ENCODE results near the gene TBXAS1. TPM values are rescaled to one million over a fixed set of nuclear protein-coding genes. Genes with fewer than 3 reads are reported as not detected.

The TBXAS1 gene
- total RNA-seq, 2 experiments from 2014 or later, result 5.5 to 6.0 TPM

DNA sequence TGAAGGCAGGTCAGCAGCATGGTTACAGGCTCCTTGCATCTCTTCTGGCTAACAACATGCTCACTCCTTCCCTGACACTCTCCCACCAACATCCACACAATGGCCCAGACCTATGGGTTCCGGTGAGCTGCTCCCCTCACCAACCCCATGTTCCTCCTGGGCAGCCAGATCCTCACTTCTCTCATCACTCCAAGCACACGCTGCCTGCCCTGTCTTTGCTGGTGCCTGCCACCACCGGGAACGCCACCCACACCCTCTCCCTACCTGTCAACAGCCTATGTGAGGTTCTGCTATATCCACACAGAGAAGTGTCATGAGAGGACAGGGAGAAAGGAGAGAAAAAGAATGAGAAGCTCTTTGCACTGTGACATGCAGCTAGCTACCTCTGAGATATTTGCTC is 219.1 kb downstream of the TBXAS1 start:
- Mint-ChIP-seq H3K4me1 (ENCODE audit: low read depth) (peaks cover 10% of the 10 kb centered on the region), H3K4me3 (no peak overlapping the region), H3K36me3 (ENCODE audit: low read depth) (peaks cover 84% of the 10 kb centered on the region), H3K27me3 (no peaks in the 10 kb centered on the region), H3K9me3 (no peaks in the 10 kb centered on the region), H3K27ac (no peak overlapping the region)
- Histone ChIP-seq H3K27ac (ENCODE audit: low read depth in 1 of 2, low read length in 2 of 2) (no peak overlapping the region), H3K36me3 (ENCODE audit: insufficient read depth, low read length) (peaks cover 60% of the 10 kb centered on the region), H3K9me3 (ENCODE audit: control insufficient read depth in 1 of 2, insufficient read depth in 1 of 2, low read length in 2 of 2) (no peaks in the 10 kb centered on the region), H3K27me3 (ENCODE audit: control insufficient read depth in 1 of 2, insufficient read depth in 2 of 2, low read length in 2 of 2) (no peaks in the 10 kb centered on the region), H3K4me3 (ENCODE audit: low read length) (no peak overlapping the region), H3K4me1 (ENCODE audit: insufficient read depth, low read length) (peaks cover 3% of the 10 kb centered on the region)
- POLR2A ChIA-PET, result no interaction called here
- intact Hi-C loops (cut with DNase I, micrococcal nuclease), result no loop called here
- DNase-seq (no peak), ATAC-seq (ENCODE audit: poor library complexity) (no peak)
- TF ChIP-seq, protein P1, sequence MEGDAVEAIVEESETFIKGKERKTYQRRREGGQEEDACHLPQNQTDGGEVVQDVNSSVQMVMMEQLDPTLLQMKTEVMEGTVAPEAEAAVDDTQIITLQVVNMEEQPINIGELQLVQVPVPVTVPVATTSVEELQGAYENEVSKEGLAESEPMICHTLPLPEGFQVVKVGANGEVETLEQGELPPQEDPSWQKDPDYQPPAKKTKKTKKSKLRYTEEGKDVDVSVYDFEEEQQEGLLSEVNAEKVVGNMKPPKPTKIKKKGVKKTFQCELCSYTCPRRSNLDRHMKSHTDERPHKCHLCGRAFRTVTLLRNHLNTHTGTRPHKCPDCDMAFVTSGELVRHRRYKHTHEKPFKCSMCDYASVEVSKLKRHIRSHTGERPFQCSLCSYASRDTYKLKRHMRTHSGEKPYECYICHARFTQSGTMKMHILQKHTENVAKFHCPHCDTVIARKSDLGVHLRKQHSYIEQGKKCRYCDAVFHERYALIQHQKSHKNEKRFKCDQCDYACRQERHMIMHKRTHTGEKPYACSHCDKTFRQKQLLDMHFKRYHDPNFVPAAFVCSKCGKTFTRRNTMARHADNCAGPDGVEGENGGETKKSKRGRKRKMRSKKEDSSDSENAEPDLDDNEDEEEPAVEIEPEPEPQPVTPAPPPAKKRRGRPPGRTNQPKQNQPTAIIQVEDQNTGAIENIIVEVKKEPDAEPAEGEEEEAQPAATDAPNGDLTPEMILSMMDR (IDR thresholded peaks at IDR 0.05), result no peak
- CTCF ChIA-PET, result interaction anchor here (1.1 kb wide), 1 partner anchor 11 kb away, joined by 3 read pairs; no protein-coding TSS in a partner anchor

DNA sequence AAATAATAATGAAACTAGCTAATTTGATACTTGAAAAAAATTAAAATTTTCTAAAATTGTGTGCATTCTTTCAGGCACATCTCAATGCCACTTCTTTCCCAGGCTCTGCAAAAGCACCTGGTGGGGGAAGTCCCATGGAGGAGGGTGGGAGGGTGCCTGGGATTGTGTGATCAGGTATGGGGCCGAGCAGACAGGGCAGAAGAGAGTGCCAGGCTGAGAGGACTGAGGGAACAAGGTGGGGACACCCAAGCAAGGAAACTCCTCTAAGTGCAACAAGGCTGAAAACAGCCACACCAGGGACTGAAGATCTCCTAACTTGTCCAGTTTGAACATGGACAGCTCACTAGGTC is 219.9 kb downstream of the TBXAS1 start:
- POLR2A ChIA-PET, result no interaction called here
- Histone ChIP-seq H3K4me3 (ENCODE audit: low read length) (no peak overlapping the region), H3K4me1 (ENCODE audit: insufficient read depth, low read length) (peaks cover 3% of the 10 kb centered on the region), H3K9me3 (ENCODE audit: control insufficient read depth in 1 of 2, insufficient read depth in 1 of 2, low read length in 2 of 2) (no peaks in the 10 kb centered on the region), H3K27ac (ENCODE audit: low read depth in 1 of 2, low read length in 2 of 2) (no peak overlapping the region), H3K36me3 (ENCODE audit: insufficient read depth, low read length) (peaks cover 61% of the 10 kb centered on the region), H3K27me3 (ENCODE audit: control insufficient read depth in 1 of 2, insufficient read depth in 2 of 2, low read length in 2 of 2) (no peaks in the 10 kb centered on the region)
- TF ChIP-seq, protein P1 (IDR thresholded peaks at IDR 0.05), result no peak
- intact Hi-C loops (cut with DNase I, micrococcal nuclease), result no loop called here
- H3K36me3 Mint-ChIP-seq (ENCODE audit: low read depth), result peaks cover 88% of the 10 kb centered on the region
- no peaks in the 10 kb centered on the region for H3K9me3 Mint-ChIP-seq
- peak overlapping the region; percentile 65 for H3K27ac Mint-ChIP-seq
- DNase-seq (no peak), ATAC-seq (ENCODE audit: poor library complexity) (no peak)
- CTCF ChIA-PET, result no interaction called here
- peaks cover 18% of the 10 kb centered on the region for H3K4me1 Mint-ChIP-seq (ENCODE audit: low read depth)
- H3K27me3 Mint-ChIP-seq, result no peaks in the 10 kb centered on the region
- H3K4me3 Mint-ChIP-seq, result no peak overlapping the region

DNA sequence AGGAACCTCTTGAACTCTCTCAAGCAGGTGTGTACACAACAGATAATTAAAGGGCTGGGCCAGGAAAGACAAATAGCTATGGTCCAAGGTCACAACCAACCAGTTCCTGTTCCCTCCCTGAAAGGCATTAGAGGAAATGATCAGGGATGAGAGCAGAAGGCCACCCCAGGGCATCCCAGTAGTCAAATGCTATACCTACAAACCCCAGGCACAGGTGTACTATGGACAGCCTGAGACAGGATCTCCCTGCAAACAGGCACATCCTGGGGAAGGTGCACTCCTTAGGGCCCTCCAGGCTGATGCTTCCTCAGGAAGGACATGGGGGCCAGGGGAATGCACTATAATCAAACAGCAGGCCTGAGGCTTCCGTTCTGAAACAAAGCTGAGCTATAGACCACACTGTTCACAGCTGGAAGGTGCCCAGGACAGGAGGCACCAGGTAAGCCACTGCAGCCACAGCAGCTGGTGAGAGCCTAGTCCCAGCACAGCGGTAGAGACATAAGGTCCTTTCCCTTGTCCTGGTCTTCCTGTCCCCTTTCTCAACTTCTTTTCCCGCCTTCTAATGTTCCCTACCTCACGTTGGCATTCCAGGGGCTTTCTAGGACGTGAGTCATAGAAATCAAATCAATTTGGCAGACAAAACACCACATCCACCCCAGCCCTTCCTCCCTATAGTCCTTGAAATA is 220.4 kb downstream of the TBXAS1 start:
- H3K9me3 Mint-ChIP-seq, result no peaks in the 10 kb centered on the region
- POLR2A ChIA-PET, result no interaction called here
- H3K27ac Mint-ChIP-seq, result peak overlapping the region; percentile 65
- Histone ChIP-seq H3K27ac (ENCODE audit: low read depth in 1 of 2, low read length in 2 of 2) (no peak overlapping the region), H3K4me3 (ENCODE audit: low read length) (no peak overlapping the region), H3K9me3 (ENCODE audit: control insufficient read depth in 1 of 2, insufficient read depth in 1 of 2, low read length in 2 of 2) (no peaks in the 10 kb centered on the region), H3K27me3 (ENCODE audit: control insufficient read depth in 1 of 2, insufficient read depth in 2 of 2, low read length in 2 of 2) (no peaks in the 10 kb centered on the region), H3K36me3 (ENCODE audit: insufficient read depth, low read length) (peaks cover 64% of the 10 kb centered on the region), H3K4me1 (ENCODE audit: insufficient read depth, low read length) (peaks cover 7% of the 10 kb centered on the region)
- no peaks in the 10 kb centered on the region for H3K27me3 Mint-ChIP-seq
- TF ChIP-seq, protein P1 (IDR thresholded peaks at IDR 0.05), result no peak
- intact Hi-C loops (cut with DNase I, micrococcal nuclease), result no loop called here
- DNase-seq, result no peak
- no peak for ATAC-seq (ENCODE audit: poor library complexity)
- CTCF ChIA-PET, result no interaction called here
- no peak overlapping the region for H3K4me3 Mint-ChIP-seq
- H3K36me3 Mint-ChIP-seq (ENCODE audit: low read depth), result peaks cover 88% of the 10 kb centered on the region
- H3K4me1 Mint-ChIP-seq (ENCODE audit: low read depth), result peaks cover 24% of the 10 kb centered on the region
